Esophagus muscularis mucosa (tissue), 4 donors: ENCODE measurements around the gene TMEM95. TPM values are rescaled to one million over a fixed set of nuclear protein-coding genes. Genes with fewer than 3 reads are reported as not detected.
"Not testable (repeated sequence)": the region's sequence is repeated elsewhere in the genome, so short reads cannot be mapped to it uniquely, and the experiment has no call there.

Source experiments
- DNase-seq: peaks from one replicate; pipeline ENCODE4 v3.0.0-alpha.2; 2017; ENCODE audit errors: extremely low spot score
- H3K27ac ChIP-seq, 4 donors: fragments of 200-600 bp; sonication (generic); replicated peaks in 1 of 4; 1 replicate in 3 of 4; 2 replicates in 1 of 4; pipeline ENCODE4 v1.5.1; 2016 to 2019; ENCODE audit warnings: mild to moderate bottlenecking in 1 of 4
- H3K27me3 ChIP-seq, 4 donors: fragments of 200-600 bp; sonication (generic); one replicate each; pipeline versions ENCODE4 v1.5.1 to v1.6.0; 2016 to 2019
- H3K36me3 ChIP-seq, 4 donors: fragments of 200-600 bp; sonication (generic); one replicate each; pipeline ENCODE4 v1.5.1; 2016 to 2019
- H3K4me1 ChIP-seq, 4 donors: fragments of 200-600 bp; sonication (generic); one replicate each; pipeline ENCODE4 v1.5.1; 2016 to 2019
- H3K4me3 ChIP-seq, 4 donors: fragments of 200-600 bp; sonication (generic); 1 replicate in 2 of 4; 2 replicates in 2 of 4; pipeline ENCODE4 v1.5.1; 2016 to 2019; ENCODE audit warnings: mild to moderate bottlenecking in 4 of 4, moderate library complexity in 1 of 4
- H3K9me3 ChIP-seq, 4 donors: fragments of 200-600 bp; sonication (generic); 1 replicate in 3 of 4; 2 replicates in 1 of 4; pipeline ENCODE4 v1.5.1; 2016 to 2019
- CTCF ChIP-seq, 3 experiments: fragments of 200-600 bp in 2 of 3; fragments of 450-650 bp in 1 of 3; sonication (generic) in 2 of 3; IDR thresholded peaks; one replicate each; pipeline ENCODE4 v1.5.1; 2017 to 2019; ENCODE audit warnings: antibody characterized with exemption in 3 of 3, mild to moderate bottlenecking in 2 of 3, moderate library complexity in 1 of 3
- EP300 ChIP-seq: sonication (generic); formaldehyde crosslinking; IDR thresholded peaks from one replicate; pipeline ENCODE4 v1.6.1; 2017; ENCODE audit warnings: antibody characterized with exemption
- POLR2A ChIP-seq: fragments of 450-650 bp; IDR thresholded peaks from one replicate; pipeline ENCODE4 v1.6.1; 2017; ENCODE audit warnings: antibody characterized with exemption, moderate library complexity, mild to moderate bottlenecking, low read depth
- POLR2AphosphoS5 ChIP-seq, 2 donors: sonication (generic); formaldehyde crosslinking; IDR thresholded peaks; one replicate each; pipeline ENCODE4 v1.6.1; 2017; ENCODE audit warnings: antibody characterized with exemption in 2 of 2
- WGBS: methylation state at CpG from one replicate; pipeline ENCODE4 v1.1.5; 2018; 5-methylcytosine and 5-hydroxymethylcytosine counted together
- intact Hi-C: fragments of 100-400 bp; cut with DNase I; formaldehyde crosslinking; loops from one replicate; pipeline ENCODE4 v1.15.1; 2023
- total RNA-seq, 4 donors: library from RNA; depleted of rRNA; stranded (reverse); fragments of >200 nt; gene quantifications; one replicate each; pipeline versions ENCODE4 v1.1.0 to v1.2.1, GENCODE V29; 2016

Gene TMEM95
- total RNA-seq, 4 donors from 2014 or later: 0.42 TPM; not detected in 3

DNA sequence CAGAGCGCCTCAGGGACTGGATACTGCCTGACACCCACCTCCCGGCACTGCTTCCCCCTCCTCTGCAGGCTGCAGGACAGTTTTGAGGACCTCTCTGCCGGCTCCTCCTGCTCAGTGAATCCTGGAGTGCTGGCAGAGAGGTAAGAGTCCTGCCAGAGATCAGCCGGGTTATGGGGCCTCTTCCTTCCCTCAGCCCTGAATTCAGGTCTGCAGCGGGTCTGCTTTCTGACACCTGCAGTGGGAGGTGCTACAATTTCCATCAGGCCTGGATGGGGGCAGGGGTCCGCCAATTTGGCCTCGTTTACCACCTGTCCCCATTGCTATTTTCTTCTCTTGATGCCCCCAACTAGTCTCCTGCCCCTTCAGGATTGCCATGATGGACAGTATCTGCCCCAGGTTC, 22.8 kb upstream of the TMEM95 start:
- Histone ChIP-seq H3K36me3 (peaks cover 0 to 6% (median 3%) of the 10 kb centered on the region in 4 donors), H3K4me3 (no peak overlapping the region), H3K27ac (no peak overlapping the region), H3K9me3 (no peaks in the 10 kb centered on the region), H3K27me3 (peaks cover 0 to 42% (median 7%) of the 10 kb centered on the region in 4 donors), H3K4me1 (peaks cover 16 to 29% (median 23%) of the 10 kb centered on the region in 4 donors)
- DNase-seq: no peak
- WGBS: 52% methylated on average over 7 of the region's 7 CpGs
- TF ChIP-seq POLR2AphosphoS5 (IDR thresholded peaks at IDR 0.05): no peak
- TF ChIP-seq POLR2A: no peak
- TF ChIP-seq EP300: no peak
- no peak for TF ChIP-seq CTCF (IDR thresholded peaks at IDR 0.05)
- intact Hi-C loops: no loop called here

DNA sequence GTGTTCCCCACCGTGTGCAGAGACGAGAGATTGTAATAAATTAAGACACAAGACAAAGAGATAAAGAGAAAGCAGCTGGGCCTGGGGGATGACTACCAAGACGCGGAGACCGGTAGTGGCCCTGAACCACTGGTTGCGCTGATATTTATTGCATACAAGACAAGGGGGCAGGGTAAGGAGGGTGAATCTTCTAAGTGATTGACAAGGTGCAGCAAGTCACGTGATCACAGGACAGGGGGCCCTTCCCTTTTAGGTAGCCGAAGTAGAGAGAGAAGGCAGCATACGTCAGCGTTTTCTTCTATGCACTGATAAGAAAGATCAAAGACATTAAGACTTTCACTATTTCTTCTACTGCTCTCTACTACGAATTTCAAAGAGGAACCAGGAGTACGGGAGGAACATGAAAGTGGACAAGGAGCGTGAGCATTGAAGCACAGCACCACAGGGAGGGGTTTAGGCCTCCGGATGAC, 22.3 kb upstream of the TMEM95 start:
- peaks cover 0 to 47% (median 7%) of the 10 kb centered on the region in 4 donors for H3K27me3 ChIP-seq
- H3K9me3 ChIP-seq, H3K36me3 ChIP-seq, intact Hi-C loops, H3K27ac ChIP-seq, DNase-seq, H3K4me3 ChIP-seq: not testable (repeated sequence)
- peaks cover 14 to 24% (median 20%) of the 10 kb centered on the region in 4 donors for H3K4me1 ChIP-seq
- WGBS: 50% methylated on average over 13 of the region's 14 CpGs

DNA sequence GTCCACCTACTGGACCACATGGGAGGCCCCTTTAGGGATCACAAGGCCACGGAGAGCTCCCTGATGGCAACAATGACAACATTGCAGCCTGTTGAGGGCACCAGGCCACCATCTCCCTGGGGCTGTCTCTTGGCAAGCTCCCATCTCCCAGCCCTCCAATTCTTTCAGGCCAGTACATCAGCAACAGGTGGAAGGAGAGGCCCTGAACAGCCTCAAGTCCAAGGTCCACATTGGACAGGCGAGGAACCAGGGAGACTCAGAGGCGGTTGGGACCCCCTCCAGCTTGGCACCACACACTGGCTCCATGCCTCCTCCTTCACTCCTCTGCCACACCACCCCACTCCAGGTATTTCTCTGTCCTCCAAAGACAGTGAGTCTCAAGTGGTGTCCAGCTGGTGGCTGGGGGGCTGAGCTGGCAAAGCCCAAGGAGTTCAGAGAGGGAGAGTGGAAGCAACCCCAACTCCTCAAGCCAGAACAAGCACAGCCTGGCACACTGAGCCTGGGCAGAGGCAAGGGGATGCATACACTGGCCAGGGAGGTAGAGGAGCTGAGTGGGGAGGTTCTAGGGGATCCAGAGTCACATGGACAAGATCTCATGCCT, 19.9 kb upstream of the TMEM95 start:
- Histone ChIP-seq H3K27ac (no peak overlapping the region), H3K27me3 (peaks cover 0 to 70% (median 7%) of the 10 kb centered on the region in 4 donors), H3K36me3 (no peaks in the 10 kb centered on the region), H3K4me3 (no peak overlapping the region), H3K4me1 (peaks cover 5 to 9% (median 8%) of the 10 kb centered on the region in 4 donors), H3K9me3 (no peaks in the 10 kb centered on the region)
- TF ChIP-seq POLR2A (no peak), EP300 (no peak), POLR2AphosphoS5 (IDR thresholded peaks at IDR 0.05) (no peak), CTCF (IDR thresholded peaks at IDR 0.05) (no peak)
- no peak for DNase-seq
- WGBS: 87% methylated on average over 3 of the region's 3 CpGs
- intact Hi-C loops: no loop called here

DNA sequence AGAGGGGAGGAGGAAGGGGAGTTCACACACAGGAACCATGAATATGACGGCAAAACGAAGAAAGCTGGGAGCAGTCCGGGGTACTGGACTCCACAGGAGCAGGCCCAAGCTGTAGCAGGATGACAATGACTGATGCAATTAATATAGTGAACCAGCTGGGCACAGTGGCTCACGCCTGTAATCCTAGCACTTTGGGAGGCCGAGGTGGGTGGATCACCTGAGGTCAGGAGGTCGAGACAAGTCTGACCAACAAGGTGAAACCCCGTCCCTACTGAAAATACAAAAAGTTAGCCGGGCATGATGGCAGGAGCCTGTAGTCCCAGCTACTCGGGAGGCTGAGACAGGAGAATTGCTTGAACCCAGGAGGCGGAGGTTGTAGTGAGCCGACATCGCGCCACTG, 19.2 kb upstream of the TMEM95 start:
- intact Hi-C loops: loop anchor here (2.0 kb wide), 1 partner anchor 59 kb away; no protein-coding TSS in a partner anchor
- DNase-seq, H3K4me3 ChIP-seq, H3K27ac ChIP-seq, H3K4me1 ChIP-seq, H3K36me3 ChIP-seq, H3K9me3 ChIP-seq: not testable (repeated sequence)
- H3K27me3 ChIP-seq: peaks cover 0 to 74% (median 7%) of the 10 kb centered on the region in 4 donors
- WGBS: 80% methylated on average over 13 of the region's 13 CpGs

DNA sequence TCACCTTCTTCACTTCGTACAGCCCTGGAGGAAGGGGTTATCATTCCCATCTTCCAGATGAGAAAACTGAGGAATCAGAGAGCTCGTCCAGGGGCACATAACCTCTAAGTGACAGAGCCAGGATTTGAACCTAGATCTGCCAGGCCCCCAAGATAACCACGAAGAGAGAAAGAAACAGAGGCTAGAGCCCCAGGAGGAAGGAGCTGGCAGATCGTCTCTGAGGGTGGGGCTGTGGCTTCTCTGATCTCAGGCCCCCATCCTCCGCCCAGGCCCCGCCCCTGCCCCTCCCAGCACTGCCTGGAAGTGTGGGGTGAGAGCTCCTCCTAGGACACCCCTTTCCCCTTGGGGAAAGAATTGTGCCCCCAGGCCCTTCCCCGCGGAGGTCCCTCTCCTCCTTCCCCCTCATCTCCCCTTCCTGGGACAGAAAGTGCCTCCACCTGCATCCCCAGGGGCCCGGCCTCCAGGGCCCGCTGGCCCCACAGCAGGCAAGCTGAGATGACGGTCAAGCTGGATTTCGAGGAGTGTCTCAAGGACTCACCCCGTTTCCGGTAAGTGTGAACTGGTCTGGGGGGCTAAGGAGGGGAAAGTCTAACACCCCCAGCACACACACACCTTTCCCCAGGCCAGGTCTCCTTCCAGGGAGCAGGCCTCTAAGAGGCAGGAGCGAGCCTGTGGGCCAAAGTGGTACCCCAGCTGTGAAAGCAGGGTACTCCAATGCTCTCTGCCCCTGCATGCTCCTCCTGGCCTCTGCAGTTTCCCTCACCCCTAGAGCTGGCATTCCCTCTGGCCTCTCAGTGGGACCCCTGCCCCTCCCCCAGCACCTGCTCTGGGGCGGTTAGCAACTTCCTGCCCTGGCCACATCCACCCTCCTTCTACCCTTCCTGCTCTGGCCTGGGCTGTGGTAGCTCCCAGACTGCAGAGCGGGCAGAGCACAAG, 18.4 kb upstream of the TMEM95 start, which contains the start of gene ACAP1:
Gene ACAP1 (plus strand): TSS at position 290 of the 936 bp plus-strand sequence. CDS start 206 bp downstream, at position 496.
- Histone ChIP-seq H3K27ac (no peak within 1 kb of the TSS), H3K4me1 (no peaks in the 10 kb centered on the region), H3K9me3 (no peaks in the 10 kb centered on the region), H3K4me3 (peak within 1 kb of the TSS; percentile 14 to 41 (median 15)), H3K36me3 (no peaks in the 10 kb centered on the region), H3K27me3 (peaks cover 0 to 82% (median 9%) of the 10 kb centered on the region in 4 donors)
- intact Hi-C loops: loop anchor here (2.0 kb wide), 1 partner anchor 60 kb away; no protein-coding TSS in a partner anchor
- no peak for DNase-seq
- WGBS: 39% methylated on average over 10 of the region's 17 CpGs
- TF ChIP-seq EP300: no peak

DNA sequence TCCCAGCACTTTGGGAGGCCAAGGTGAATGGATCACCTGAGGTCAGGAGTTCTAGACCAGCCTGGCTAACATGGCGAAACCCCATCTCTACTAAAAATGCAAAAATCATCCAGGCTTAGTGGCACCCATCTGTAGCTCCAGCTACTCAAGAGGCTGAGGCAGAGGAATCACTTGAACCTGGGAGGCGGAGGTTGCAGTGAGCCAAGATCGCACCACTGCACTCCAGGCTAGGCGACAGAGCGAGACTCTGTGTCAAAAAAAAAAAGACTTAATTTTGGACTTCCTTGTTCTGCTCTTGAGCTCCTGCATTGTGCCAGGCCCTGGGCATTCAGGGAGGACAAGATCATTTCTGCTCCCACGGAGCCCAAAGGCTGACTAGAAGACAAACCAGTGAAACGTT, 17.4 kb upstream of the TMEM95 start:
- 84% methylated on average over 5 of the region's 7 CpGs for WGBS

More for the DNA sequence above, 17.4 kb upstream of the TMEM95 start:
- H3K27ac ChIP-seq, H3K4me3 ChIP-seq, H3K36me3 ChIP-seq, H3K9me3 ChIP-seq, H3K4me1 ChIP-seq, DNase-seq: not testable (repeated sequence)
- intact Hi-C loops: loop anchor here (2.0 kb wide), 1 partner anchor 61 kb away; no protein-coding TSS in a partner anchor
- H3K27me3 ChIP-seq: peaks cover 0 to 90% (median 11%) of the 10 kb centered on the region in 4 donors
